Measurements from ENCODE around the gene TCN2.
A peak's percentile ranks its signal among the peaks of the same experiment; 100 is the strongest.
"Not testable (repeated sequence)": the region's sequence is repeated elsewhere in the genome, so short reads cannot be mapped to it uniquely, and the experiment has no call there.

Gene TCN2

DNA sequence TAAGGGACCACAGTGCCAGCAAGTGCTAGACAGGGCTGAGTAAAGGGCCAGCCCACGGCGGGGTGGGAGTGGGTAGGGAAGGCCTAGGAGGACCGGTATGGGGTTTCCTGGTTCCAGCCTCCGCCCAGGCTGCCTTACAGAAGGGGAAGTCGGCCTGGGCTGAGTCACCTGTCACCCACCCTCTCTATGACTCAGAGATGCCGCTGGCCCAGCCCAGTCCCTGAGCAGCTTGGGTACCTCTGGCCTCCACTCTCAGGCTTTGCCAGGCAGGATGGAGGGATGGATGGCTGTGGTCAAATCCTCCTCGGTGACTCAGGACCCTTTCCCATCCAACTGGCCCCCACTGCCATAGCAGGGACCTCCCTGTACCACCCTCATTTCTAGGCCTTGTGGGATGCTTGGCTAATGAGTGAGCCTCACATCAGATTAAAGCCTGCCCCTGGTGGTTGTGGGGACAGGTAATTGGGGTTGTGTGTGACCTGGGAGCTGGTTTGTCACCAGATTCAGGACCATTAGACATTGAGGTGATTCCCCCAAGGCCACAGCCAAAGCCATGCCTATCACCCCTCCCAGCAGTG is 42.5 kb downstream of the TCN2 start:
- peak; percentile 26 to 44 (median 36) for DNase-seq

DNA sequence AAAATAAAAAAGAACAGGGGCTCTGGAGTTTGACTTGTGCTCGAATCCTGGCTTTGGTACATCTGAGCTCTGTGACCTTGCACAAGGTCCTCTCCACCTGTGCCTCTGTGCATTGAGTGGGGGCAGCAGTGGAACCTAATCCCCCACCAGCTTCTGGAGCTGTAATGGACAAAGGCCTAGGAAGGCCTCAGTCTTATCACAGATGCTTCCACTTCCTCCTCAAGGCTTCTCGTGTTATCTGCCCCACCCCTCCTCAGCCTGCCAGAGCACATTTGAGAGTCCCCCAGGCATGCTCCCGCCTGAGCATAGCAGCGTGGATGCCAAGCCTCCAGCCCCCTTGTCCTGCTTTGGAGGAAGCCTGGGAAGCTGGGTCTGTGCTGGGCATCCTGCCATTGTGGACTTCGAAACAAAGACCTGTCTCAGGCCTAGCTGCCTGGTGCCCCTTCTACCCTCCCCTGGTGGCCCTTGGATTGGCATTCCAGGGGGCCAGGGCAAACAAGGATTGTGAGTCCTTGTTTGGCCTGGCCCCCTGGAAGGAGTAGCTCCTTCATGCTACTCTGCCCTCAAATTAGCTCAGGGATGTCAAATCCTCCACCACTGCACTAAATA is 43.6 kb downstream of the TCN2 start:
- no peak for DNase-seq

DNA sequence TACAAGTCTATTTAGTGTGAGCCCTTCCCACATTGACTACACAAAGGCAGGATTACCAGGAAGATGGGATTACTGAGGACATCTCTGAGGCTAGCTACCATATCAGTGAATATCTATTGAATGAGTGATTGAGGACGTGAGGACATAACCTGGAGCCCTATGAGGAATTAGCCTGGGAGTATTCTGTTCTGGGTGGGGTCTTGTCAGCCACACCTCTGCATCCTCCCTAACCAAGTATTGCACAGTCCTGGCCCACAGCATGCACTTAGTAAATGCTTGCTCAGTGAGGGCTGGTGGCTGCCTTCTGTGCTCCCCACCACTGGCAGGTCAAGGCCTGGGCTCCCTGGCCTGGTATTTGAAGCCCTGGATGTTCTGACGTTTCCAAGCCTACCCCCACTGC is 45.9 kb downstream of the TCN2 start:
- DNase-seq = no peak

DNA sequence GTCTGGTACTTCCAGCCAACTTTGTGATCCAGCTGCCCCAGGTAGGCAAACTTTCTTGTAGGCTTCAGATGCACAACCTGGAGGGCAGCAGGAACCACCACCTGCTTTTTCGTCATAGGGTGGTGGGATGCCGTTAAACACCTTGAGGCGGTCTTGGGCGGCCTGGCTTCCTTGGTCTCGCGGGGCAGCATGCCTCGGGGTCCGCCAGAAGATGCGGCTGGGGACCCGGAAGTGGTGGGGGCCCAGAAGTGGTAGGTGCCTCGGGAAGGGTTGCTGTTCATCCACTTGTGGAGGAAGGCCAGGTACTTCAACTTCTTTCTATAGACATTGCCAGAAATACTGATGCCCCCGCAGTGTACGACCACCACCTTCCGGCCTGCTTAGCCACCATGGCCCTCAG is 47.4 kb downstream of the TCN2 start:
- no peak for DNase-seq

DNA sequence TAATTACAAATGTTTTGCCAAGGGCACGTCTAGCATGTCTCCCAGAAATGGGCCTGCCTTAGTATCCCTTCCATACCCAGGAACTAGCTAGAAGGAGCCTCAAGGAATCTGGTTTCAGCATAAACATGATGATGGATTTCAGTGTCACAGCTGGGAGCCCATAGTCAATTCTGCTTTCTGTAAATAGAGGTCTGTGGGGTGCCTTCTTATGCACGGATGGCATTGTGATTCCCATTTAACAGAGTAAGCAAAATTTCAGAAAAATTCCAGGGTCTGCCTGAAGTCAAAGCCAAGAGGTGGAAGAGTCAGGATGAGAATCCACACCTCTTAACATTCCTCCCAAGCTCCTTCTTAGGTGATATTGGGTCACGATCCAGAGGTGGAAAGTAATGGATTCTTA is 48.6 kb downstream of the TCN2 start:
- DNase-seq = no peak

DNA sequence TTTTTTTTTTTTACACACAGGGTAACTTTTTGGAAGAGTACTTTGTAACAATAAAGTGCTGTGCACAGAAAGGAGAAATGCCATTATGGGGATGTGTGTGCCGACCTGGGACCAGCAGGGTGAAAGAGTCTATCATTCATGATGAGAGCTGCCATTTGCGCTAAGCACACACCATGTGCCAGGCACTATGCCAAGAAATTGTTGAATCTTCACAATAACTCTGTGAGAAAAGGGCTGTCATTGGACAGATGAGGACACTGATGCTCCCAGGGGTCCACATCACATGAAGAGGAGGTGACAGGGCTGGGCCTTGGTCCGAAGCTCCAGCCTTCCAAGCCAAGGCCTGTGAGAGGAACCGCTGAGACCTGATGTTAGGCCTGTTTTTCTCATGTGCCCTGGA is 55.1 kb downstream of the TCN2 start:
- no peak for DNase-seq

DNA sequence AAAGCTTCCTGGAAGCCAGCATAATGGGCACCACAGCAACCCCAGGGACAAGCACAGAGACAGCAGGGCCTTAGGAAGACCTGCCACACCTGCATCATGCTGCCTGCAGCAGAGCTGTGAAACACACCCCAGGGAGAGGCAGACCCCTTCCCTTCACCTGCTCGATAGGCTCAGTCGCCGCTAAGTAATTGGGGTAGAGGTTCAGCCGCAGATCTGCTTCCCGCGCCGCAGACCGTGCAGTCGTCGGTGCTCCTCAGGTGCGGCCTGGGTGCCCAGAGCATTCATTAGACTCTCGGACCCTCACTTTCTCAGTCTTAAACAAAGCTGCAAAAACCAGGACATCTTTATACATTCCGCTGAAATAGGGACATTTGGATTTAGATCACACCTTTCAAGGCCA is 57.8 kb downstream of the TCN2 start:
- no peak for DNase-seq

DNA sequence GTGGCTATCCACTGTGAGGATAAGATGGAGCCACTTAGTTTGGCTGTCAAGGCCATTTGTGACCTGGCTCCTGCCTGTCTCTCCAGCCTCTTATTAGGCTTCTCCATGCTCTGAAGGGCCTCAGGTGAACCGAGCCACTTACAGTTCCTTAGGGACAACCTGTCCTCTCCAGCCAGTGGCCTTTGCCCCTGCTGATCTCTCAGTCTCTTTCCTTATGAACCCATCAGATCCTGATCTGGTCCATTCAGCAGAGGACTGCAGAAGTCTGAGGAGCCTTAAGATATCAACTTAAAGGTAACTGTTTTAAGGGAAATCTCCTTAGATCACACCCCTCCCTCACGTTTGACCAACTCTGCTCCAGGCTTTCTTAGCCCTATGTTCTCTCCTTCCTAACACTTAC is 58.3 kb downstream of the TCN2 start:
- no peak for DNase-seq

DNA sequence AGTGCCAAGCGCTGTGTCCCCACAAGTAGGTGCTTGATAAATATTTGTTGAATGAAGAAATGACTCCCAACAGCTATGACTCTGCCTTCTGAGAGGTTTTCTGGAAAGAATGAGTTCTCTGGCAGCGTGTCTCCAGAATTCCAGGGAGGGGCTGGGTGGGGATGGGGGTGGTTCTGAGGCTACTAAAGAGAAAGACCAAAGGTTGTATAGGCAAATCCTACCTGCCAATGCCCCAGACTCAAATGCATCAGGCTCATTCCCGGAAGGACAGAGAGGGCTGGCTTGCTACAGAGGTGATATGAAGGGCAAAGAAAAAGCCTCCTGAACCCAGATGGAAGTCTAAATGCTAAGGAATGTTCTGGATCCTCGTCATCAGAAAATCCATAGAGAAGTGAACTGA is 58.8 kb downstream of the TCN2 start:
- no peak for DNase-seq

DNA sequence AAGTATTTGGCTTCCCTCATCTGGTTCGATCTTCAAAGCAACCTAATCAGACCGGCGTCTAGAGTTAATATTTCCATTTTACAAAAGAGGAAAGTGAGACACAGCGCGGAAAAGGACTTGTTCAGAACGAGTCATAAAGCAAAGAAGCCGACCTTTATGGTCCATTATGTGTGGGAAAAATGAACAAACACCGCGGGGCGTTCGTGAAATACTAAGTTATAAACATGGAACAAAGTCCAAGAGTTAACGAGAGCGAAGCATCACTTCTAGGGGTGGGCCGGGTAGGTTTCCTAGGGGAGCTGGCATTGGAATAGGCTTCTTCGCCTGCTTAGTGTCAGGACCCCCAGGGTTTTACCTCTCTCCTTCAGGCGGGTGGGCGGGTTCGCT is 60.1 kb downstream of the TCN2 start:
- no peak for DNase-seq

DNA sequence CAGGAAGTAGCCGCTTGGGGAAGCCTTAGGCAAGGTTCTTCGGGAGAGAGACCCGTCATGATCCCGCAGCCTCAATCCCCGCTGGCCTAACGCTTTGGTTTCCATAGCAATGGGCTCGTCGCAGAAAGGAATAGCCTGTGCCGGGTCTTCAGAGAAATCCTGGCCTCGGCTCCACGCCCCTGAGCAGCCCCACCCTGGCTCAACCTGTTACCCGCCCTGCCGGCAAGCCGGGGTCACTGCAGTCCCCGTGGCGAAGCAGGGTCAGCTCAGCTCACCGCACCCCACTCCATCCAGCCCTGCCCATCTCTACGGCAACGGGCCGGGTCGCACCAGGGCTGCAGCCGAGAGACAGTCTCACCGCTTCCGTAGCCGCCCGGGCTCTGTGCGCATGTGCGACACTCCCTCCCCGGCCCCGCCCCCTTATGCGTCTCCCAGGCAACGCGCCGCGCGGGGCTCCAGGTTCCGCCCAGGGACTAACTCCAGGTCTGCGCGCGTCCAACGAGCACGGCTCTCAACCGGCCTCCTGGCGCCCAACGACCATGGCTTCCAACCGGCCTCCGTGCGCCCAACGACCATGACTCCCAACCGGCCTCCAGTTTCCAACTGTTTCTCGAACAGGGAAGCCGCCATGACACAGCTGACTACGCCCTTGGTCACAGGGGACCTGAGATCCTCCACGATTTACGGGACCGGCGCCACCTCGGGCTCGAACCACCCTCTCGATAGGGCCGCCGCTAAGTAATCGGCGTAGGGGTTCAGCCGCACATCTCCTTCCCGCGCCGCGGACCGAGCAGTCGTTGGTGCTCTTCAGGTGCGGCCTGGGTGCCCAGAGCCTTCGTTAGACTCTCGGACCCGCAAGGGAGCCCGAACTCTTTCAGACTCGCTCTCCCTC is 60.8 kb downstream of the TCN2 start, which contains the start of gene DUSP18:
TSS of gene DUSP18 (minus strand) at position 382 of the 892 bp plus-strand sequence. CDS start 3,872 bp downstream, outside the sequence.
- peak; percentile 86 to 94 (median 92) for DNase-seq

DNA sequence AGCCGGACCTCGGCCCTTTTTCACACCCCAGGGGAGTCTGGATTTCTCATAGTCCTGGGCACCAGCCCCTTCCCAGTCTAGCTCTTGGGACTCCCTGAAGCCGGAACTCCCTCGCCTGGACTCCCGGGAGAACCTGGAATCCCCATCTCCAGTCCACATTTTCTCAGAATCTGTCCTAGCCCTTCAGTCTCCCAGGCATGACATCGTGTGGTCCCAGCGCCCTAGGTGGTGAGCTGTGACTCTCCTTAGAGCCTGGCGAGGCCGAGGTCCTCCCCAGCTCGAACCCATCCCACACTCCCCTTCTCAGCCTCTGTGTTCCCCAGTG is 61.4 kb downstream of the TCN2 start:
- DNase-seq = no peak

DNA sequence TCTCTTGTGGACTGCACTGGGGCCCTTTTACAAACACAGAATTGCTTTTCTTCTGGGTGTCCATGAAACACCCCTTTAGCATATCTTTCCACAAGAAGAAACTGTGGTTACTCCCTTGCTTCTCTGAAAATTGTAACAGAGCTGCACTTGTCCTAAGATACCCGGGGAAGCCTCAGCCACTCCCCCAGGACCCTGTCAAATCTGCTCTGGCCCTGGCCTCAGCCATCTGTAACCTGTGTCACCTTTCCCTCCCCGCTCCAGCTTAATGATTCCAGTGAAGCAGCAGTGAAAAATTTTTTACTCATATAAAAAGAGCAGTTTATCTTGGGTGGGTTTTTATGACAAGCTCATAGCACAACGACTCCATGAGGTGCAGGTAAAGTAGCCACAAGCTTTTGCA is 64.1 kb downstream of the TCN2 start:
- no peak for DNase-seq

DNA sequence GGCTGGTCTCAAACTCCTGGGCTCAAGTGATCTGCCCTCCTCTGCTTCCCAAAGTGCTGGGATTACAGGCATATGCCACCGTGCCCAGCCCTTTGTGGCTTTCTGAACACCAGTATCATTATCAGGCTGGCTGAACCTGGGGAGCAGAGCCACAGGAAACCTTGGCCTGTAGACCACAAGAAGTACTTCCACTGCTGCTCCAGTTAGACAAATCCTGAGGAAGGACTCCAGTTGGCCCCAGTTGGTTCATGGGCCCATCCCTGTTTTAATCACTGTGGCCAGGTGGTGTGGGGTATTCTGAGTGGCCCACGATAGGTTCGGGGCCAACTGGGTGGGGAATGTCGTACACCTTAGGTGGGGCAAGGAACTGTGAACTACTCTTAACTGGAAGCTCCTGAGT is 66.2 kb downstream of the TCN2 start:
- DNase-seq = no peak

DNA sequence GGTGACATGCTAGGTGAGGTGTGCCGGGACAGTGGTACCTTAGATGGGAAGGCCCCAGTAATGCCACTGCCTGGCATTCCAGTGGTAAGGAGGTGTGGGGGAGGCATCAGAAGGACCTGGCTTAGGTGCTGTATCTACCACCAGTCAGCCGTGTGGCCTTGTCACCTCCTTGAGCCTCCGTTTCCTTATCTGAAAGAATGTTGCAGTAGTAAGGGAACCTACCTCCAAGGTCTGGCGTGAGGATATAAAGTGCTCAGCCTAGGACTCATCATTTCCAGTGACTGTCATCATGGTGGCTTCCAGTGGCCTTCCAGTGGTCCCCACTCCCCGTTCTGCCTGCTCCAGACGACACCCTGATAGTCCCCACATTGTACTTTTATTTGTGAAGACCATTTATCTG is 67.5 kb downstream of the TCN2 start:
- no peak for DNase-seq

DNA sequence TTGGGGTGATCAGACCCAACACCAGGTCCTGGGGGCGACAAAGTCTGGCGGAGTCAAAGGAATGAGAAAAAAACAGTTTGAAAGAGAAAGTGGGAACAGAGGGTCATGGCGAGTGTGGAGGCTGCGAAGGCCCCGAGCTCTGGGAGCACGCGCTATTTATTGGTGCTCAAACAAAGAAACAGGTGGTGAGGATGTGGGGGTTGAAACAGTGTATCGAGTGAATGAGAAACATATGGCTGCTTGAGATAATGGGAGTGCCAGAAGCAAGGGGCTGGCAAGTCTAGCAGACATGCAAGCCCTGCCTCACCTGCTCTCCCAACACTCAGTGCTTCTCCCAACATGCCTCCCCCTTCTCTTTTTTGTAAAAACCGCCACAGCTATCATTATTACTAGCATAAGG is 68.5 kb downstream of the TCN2 start:
- DNase-seq = no peak

DNA sequence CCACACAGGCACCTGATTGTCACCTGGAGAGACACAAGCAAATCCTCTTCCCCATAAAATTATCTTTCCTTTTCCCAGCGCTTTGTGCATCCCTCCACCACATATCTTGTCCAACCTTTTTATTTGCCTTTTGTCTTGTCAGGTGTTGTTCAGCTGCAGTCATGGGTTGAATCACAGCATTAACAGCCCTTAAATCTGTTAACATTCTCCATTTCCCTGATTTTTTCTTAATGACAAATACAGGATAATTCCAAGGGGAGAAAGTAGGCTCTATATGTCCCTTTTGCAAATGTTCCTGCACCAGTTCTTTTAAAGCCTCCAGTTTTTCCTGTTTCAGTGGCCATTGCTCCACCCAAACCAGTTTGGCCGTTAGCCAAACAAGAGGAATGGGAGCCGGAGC is 69.6 kb downstream of the TCN2 start:
- DNase-seq = not testable (repeated sequence)
